Tibial nerve (tissue), 4 donors: ENCODE measurements around the gene HSFX3.
"Not testable (repeated sequence)": the region's sequence is repeated elsewhere in the genome, so short reads cannot be mapped to it uniquely, and the experiment has no call there.

Experiments used
- EP300 ChIP-seq, 2 donors: sonication (generic); formaldehyde crosslinking; IDR thresholded peaks; one replicate each; pipeline ENCODE4 v1.6.1; 2017; ENCODE audit warnings: antibody characterized with exemption in 2 of 2, mild to moderate bottlenecking in 1 of 2
- TF ChIP-seq, protein P1 (sequence below), 5 experiments: fragments of 200-600 bp in 3 of 5; fragments of 450-650 bp in 2 of 5; sonication (generic) in 3 of 5; IDR thresholded peaks; one replicate each; pipeline ENCODE4 v1.5.1; 2016 to 2019; ENCODE audit warnings: antibody characterized with exemption in 5 of 5, mild to moderate bottlenecking in 3 of 5, moderate library complexity in 2 of 5

GRCh38 chrX:149551245-149551938, 1.7 kb upstream of the HSFX3 start:
- TF ChIP-seq, protein P1, sequence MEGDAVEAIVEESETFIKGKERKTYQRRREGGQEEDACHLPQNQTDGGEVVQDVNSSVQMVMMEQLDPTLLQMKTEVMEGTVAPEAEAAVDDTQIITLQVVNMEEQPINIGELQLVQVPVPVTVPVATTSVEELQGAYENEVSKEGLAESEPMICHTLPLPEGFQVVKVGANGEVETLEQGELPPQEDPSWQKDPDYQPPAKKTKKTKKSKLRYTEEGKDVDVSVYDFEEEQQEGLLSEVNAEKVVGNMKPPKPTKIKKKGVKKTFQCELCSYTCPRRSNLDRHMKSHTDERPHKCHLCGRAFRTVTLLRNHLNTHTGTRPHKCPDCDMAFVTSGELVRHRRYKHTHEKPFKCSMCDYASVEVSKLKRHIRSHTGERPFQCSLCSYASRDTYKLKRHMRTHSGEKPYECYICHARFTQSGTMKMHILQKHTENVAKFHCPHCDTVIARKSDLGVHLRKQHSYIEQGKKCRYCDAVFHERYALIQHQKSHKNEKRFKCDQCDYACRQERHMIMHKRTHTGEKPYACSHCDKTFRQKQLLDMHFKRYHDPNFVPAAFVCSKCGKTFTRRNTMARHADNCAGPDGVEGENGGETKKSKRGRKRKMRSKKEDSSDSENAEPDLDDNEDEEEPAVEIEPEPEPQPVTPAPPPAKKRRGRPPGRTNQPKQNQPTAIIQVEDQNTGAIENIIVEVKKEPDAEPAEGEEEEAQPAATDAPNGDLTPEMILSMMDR (IDR thresholded peaks at IDR 0.05), result not testable (repeated sequence)
- TF ChIP-seq EP300 (IDR thresholded peaks at IDR 0.05), result not testable (repeated sequence)
